HT1080 (cell line): Measurements from ENCODE around the gene DCHS2. TPM values are rescaled to one million over a fixed set of nuclear protein-coding genes. Genes with fewer than 3 reads are reported as not detected.
A peak's percentile ranks its signal among the peaks of the same experiment; 100 is the strongest.
"Not testable (repeated sequence)": the region's sequence is repeated elsewhere in the genome, so short reads cannot be mapped to it uniquely, and the experiment has no call there.

Experiments used
- DNase-seq: peaks from one replicate; pipeline ENCODE4 v3.0.0-alpha.2; 2015; ENCODE audit warnings: low read depth
- total RNA-seq: library from RNA; depleted of rRNA; stranded (reverse); fragments of >200 nt; shearing (Covaris generic); gene quantifications from 2 replicates; pipeline ENCODE4 v1.2.3, GENCODE V29; 2014; rRNA removed

The DCHS2 gene
- total RNA-seq, 1 experiment from 2014 or later: not detected

- not testable (repeated sequence) for DNase-seq
Observed at GRCh38 chr4:154217384-154217783, 274.2 kb downstream of the DCHS2 start.

- DNase-seq: no peak
Observed at GRCh38 chr4:154211506-154211905, 280.1 kb downstream of the DCHS2 start.

DNA sequence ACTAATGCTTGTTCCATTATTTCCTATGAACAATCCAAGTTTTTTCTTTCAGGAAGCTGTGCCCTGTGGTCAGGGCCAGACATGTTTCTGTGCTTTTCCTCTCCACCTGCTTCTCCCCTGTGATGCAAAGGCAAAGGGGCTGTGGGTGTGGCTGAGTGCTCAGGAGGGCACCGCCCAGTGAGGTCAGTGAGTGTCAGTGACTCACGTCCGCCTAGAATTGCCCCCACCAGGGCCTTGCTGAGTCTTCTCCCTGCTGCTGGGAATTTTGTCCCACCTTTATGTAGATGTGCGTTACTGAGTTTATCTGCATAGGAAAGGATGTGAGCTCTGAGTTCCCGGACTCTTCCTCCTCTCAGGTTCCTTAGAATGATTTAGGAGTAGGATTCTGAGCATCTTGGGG is 283.2 kb downstream of the DCHS2 start:
- peak; percentile 91 for DNase-seq

GRCh38 chr4:154205471-154205870 is 286.1 kb downstream of the DCHS2 start:
- DNase-seq: peak; percentile 7

DNA sequence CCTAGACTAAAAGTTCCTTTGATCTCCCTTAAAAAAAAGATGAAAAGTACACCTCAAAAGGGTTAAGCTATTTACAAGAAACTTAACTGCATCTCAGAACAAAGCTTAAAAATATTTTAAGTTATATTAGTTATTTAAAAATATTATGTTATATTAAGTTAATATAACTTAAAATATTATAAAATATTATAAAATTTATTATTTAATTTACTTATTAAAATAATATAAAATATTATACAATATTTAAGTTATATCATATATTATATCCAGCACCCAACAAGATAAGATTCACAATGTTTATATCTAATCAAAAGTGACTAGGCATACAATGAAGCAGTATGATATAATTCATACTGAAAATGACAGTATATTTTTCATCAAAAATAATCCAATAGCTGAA is 296.9 kb downstream of the DCHS2 start:
- no peak for DNase-seq

DNA sequence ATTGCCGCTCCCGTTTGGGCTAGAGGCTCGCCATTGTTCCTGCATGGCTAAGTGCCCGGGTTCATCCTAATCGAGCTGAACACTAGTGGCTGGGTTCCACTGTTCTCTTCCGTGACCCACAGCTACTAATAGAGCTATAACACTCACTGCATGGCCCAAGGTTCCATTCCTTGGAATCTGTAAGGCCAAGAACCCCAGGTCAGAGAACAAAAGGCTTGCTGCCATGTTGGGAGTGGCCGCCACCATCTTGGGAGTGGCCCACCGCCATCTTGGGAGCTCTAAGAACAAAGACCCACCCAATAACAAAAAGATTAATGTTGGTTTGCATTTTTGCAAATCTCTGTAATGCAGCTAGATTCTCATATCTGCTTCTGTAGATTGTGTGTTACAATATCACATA is 299.0 kb downstream of the DCHS2 start:
- DNase-seq: no peak

DNA sequence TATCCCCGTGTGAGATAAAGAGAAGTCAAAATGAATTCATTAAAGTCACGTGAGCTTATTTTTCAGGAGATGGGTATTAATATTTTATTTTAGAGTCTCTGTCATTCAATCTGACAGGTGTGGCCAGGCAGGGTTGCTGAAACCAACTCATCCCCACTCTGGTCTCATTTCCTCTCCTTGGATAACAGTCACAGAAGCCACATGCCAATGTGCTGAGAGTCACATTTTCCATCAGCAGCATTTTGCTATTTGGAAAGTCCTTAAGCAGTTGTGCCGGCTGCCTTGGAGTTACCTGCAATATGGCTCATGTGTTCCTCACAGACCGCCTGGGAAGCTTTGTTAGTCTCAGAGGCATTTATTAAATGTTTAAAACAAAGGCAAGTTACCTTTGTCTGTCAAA is 302.3 kb downstream of the DCHS2 start:
- DNase-seq: peak; percentile 80

DNA sequence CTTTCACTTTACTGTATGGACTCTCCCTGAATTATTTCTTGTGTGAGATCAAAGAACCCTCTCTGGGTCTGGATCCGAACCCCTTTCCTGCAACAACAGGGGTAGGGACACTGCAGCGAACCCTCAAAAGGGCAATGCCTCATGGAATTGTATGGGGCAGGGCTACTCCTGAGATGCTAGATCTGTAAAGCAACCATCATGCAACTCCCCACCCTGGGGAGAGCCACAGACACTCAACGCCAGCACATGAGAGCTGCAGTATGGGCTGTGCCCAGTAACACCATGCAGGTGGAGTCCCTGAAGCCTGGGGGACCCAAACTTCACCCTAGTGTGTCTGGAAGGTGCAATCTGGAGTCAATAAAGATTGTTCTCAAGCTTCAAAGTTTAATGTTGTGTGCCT is 304.7 kb downstream of the DCHS2 start:
- no peak for DNase-seq

GRCh38 chr4:154186035-154186434 is 305.6 kb downstream of the DCHS2 start:
- DNase-seq: no peak

GRCh38 chr4:154184238-154184637 is 307.4 kb downstream of the DCHS2 start:
- no peak for DNase-seq

GRCh38 chr4:154183264-154183663 is 308.3 kb downstream of the DCHS2 start:
- no peak for DNase-seq

Other genes starting within 250 kb of the DCHS2 start
- gene PLRG1, start 58.6 kb upstream of the DCHS2 start, total RNA-seq: 105 and 151 TPM in 2 replicates
- not detected in 2 replicates for gene FGB, start 71.2 kb upstream of the DCHS2 start, total RNA-seq
- gene FGA, start 98.9 kb upstream of the DCHS2 start, total RNA-seq: not detected in 2 replicates
- gene FGG, start 120.9 kb upstream of the DCHS2 start, total RNA-seq: 0.11 TPM in 1 of 2 replicates, not detected in the other